K562 (cell line): Measurements from ENCODE around the gene APP. TPM values are rescaled to one million over a fixed set of nuclear protein-coding genes. Genes with fewer than 3 reads are reported as not detected.

Source experiments
- ATAC-seq: fragments of 200-7000 bp; cut with Tn5 transposase; 3 replicates; pipeline ENCODE4 v1.9.1; 2020; ENCODE audit warnings: moderate library complexity
- BruUV-seq: library from RNA; stranded (reverse); fragments of 400-500 nt; replicated peaks from 2 replicates; lab custom pipeline; 2021; lab: Mats Ljungman, UMichigan
- CTCF ChIA-PET: fragments of 300-600 bp; formaldehyde crosslinking; extraction: SDS; loops from one replicate; lab custom pipeline; 2021; ENCODE audit warnings: low intra/inter-chr PET ratio; lab: Yijun Ruan, JAX
- POLR2A ChIA-PET: fragments of 300-600, 350-650 bp; sonication (Branson Sonifier 250); formaldehyde crosslinking; extraction: SDS; loops from one replicate; lab custom pipeline; 2021; ENCODE audit warnings: antibody characterized with exemption, inconsistent platforms; lab: Yijun Ruan, JAX
- DNase-seq, 4 experiments: peaks; one replicate each; pipeline versions ENCODE4 v3.0.0 to v3.0.0-alpha.2; 2011 to 2018; ENCODE audit warnings: low spot score in 3 of 4, mixed read lengths in 3 of 4; ENCODE audit errors: extremely low read depth in 1 of 4
- FAIRE-seq: peaks from 2 replicates; lab custom pipeline; 2011; peaks lifted over from hg19 to GRCh38; lab: Jason Lieb, UNC
- H2AFZ ChIP-seq: 2 replicates; pipeline ENCODE4 v1.6.0; 2011; ENCODE audit warnings: low read depth, low read length, control low read depth, inconsistent platforms
- H3K27ac ChIP-seq: fragments of 200-600 bp; 3 replicates; pipeline ENCODE4 v1.8.0; 2011; ENCODE audit warnings: low read depth, mild to moderate bottlenecking, control low read depth, inconsistent platforms, low read length, moderate library complexity, mixed read lengths; ENCODE audit errors: extremely low read depth
- H3K27me3 ChIP-seq, 2 experiments: fragments of 300-600 bp in 1 of 2; 2 replicates in 1 of 2; 3 replicates in 1 of 2; pipeline versions ENCODE4 v1.6.0 to v1.8.0; 2011; ENCODE audit warnings: inconsistent platforms in 2 of 2, low read length in 2 of 2, mild to moderate bottlenecking in 1 of 2, mixed read lengths in 1 of 2, moderate library complexity in 1 of 2; ENCODE audit not compliant: control insufficient read depth in 2 of 2, insufficient read depth in 2 of 2
- H3K36me3 ChIP-seq: fragments of 300-600 bp; 3 replicates; pipeline ENCODE4 v1.8.0; 2011; ENCODE audit warnings: mild to moderate bottlenecking, low read length, inconsistent platforms; ENCODE audit not compliant: control insufficient read depth, insufficient read depth
- H3K4me1 ChIP-seq, 2 experiments: fragments of 200-600 bp in 1 of 2; replicated peaks in 1 of 2; 2 replicates in 1 of 2; 3 replicates in 1 of 2; pipeline versions ENCODE4 v1.5.1 to v1.8.0; 2011; ENCODE audit warnings: inconsistent platforms in 2 of 2, low read length in 2 of 2, mild to moderate bottlenecking in 1 of 2, mixed read lengths in 1 of 2, moderate library complexity in 1 of 2; ENCODE audit not compliant: control insufficient read depth in 2 of 2, insufficient read depth in 2 of 2
- H3K4me2 ChIP-seq: 2 replicates; pipeline ENCODE4 v1.6.1; 2011; ENCODE audit warnings: low read length, control low read depth, inconsistent platforms, mixed read lengths; ENCODE audit not compliant: insufficient read depth
- H3K4me3 ChIP-seq: fragments of 200-600 bp; sonication (generic), shearing (Covaris generic); 2 replicates; pipeline ENCODE4 v1.5.1; 2016; ENCODE audit warnings: control low read depth, inconsistent platforms
- H3K79me2 ChIP-seq: fragments of 200-600 bp; 3 replicates; pipeline ENCODE4 v1.8.0; 2011; ENCODE audit warnings: low read length, inconsistent platforms; ENCODE audit not compliant: control insufficient read depth, insufficient read depth
- H3K9ac ChIP-seq, 2 experiments: 2 replicates each; pipeline versions ENCODE4 v1.6.0 to v1.6.1; 2011; ENCODE audit warnings: low read depth in 2 of 2, low read length in 2 of 2, control low read depth in 1 of 2, inconsistent platforms in 1 of 2, mild to moderate bottlenecking in 1 of 2, mixed read lengths in 1 of 2; ENCODE audit not compliant: insufficient read depth in 1 of 2
- H3K9me1 ChIP-seq: one replicate; pipeline ENCODE4 v1.6.0; 2011; ENCODE audit warnings: inconsistent platforms, mild to moderate bottlenecking, low read length, moderate library complexity; ENCODE audit not compliant: control insufficient read depth, insufficient read depth
- H3K9me3 ChIP-seq: replicated peaks from 2 replicates; pipeline ENCODE4 v1.5.1; 2011; ENCODE audit warnings: low read depth, low read length, inconsistent platforms; ENCODE audit not compliant: control insufficient read depth, insufficient read depth
- H4K20me1 ChIP-seq: replicated peaks from 2 replicates; pipeline ENCODE4 v1.6.1; 2011; ENCODE audit warnings: low read length, inconsistent platforms, mixed read lengths; ENCODE audit not compliant: control insufficient read depth, insufficient read depth
- ARID2 ChIP-seq: fragments of 450-650 bp; IDR thresholded peaks from 2 replicates; pipeline ENCODE4 v1.6.1; 2017; ENCODE audit warnings: antibody characterized with exemption, mild to moderate bottlenecking
- ATF1 ChIP-seq, 2 experiments: fragments of 450-650 bp in 1 of 2; IDR thresholded peaks; 2 replicates each; pipeline ENCODE4 v1.6.1; 2016; ENCODE audit warnings: missing compliant biosample characterization in 1 of 2, missing genetic modification characterization in 1 of 2
- CBX1 ChIP-seq: sonication (generic); IDR thresholded peaks from 2 replicates; pipeline ENCODE4 v1.6.1; 2016; ENCODE audit warnings: antibody characterized with exemption, low read depth, mild to moderate bottlenecking
- CREM ChIP-seq: IDR thresholded peaks from 2 replicates; pipeline ENCODE4 v1.6.1; 2014; ENCODE audit warnings: antibody characterized with exemption, low read depth
- CTCF ChIP-seq, 3 experiments: IDR thresholded peaks in 2 of 3; conservative IDR thresholded peaks in 1 of 3; 2 replicates each; pipeline ENCODE4 v1.5.1; 2011 to 2012; ENCODE audit warnings: low read length in 3 of 3, mild to moderate bottlenecking in 3 of 3, control low read depth in 2 of 3, improper control_type of control experiment in 1 of 3, inconsistent platforms in 1 of 3, low read depth in 1 of 3, mixed read lengths in 1 of 3, moderate library complexity in 1 of 3; ENCODE audit not compliant: insufficient read depth in 2 of 3
- DEAF1 ChIP-seq: fragments of 450-650 bp; formaldehyde crosslinking; IDR thresholded peaks from 2 replicates; pipeline ENCODE4 v1.4.0; 2020; ENCODE audit warnings: mild to moderate bottlenecking, moderate library complexity
- HDAC2 ChIP-seq: fragments of 450-650 bp; IDR thresholded peaks from 2 replicates; pipeline ENCODE4 v1.6.1; 2016; ENCODE audit warnings: mild to moderate bottlenecking
- NRF1 ChIP-seq, 2 experiments: fragments of 450-650 bp; IDR thresholded peaks in 1 of 2; conservative IDR thresholded peaks in 1 of 2; 2 replicates each; pipeline ENCODE4 v1.6.1; 2014; ENCODE audit warnings: mild to moderate bottlenecking in 2 of 2
- PRDM10 ChIP-seq: fragments of 450-650 bp; IDR thresholded peaks from 2 replicates; pipeline ENCODE4 v1.6.1; 2018; ENCODE audit not compliant: partially characterized antibody
- RAD21 ChIP-seq, 2 experiments: fragments of 250-450 bp in 1 of 2; fragments of 450-650 bp in 1 of 2; sonication (Bioruptor Pico) in 1 of 2; formaldehyde crosslinking in 1 of 2; IDR thresholded peaks in 1 of 2; conservative IDR thresholded peaks in 1 of 2; 2 replicates each; pipeline versions ENCODE4 v1.4.0 to v1.8.0; 2020 to 2022; ENCODE audit warnings: mild to moderate bottlenecking in 2 of 2, moderate library complexity in 1 of 2
- RFX5 ChIP-seq: IDR thresholded peaks from 2 replicates; pipeline ENCODE4 v1.6.1; 2011; ENCODE audit warnings: low read depth, mild to moderate bottlenecking, improper control_type of control experiment, low read length
- SAFB ChIP-seq: fragments of 200-400 bp; formaldehyde crosslinking; IDR thresholded peaks from 2 replicates; pipeline ENCODE4 v1.6.1; 2017; ENCODE audit warnings: low read depth, low read length, borderline replicate concordance
- SMC3 ChIP-seq: conservative IDR thresholded peaks from 2 replicates; pipeline ENCODE4 v1.6.1; 2011; ENCODE audit warnings: low read depth, low read length, improper control_type of control experiment; ENCODE audit not compliant: insufficient read depth
- WGBS: fragments of 100-300 bp; shearing (Covaris generic); methylation state at CpG from one replicate; pipeline ENCODE4 v1.1.6; 2016; ENCODE audit warnings: low coverage, mixed read lengths; ENCODE audit not compliant: insufficient coverage; ENCODE audit errors: missing lambda C conversion rate; 5-methylcytosine and 5-hydroxymethylcytosine counted together
- in situ Hi-C: fragments of 300-500 bp; cut with MboI; formaldehyde crosslinking; loops from 4 replicates; pipeline ENCODE4 v1.15.0; 2018; ENCODE audit warnings: inconsistent platforms, mixed read lengths
- intact Hi-C: fragments of 100-400 bp; cut with micrococcal nuclease; formaldehyde crosslinking; loops from 2 replicates; pipeline ENCODE4 v1.14.2; 2022
- polyA plus RNA-seq, 8 experiments: library from polyadenylated mRNA; depleted of rRNA in 4 of 8; stranded (reverse) in 5 of 8; unstranded in 3 of 8; fragments of >200 nt; fragmentation: Nextera tagmentation in 2 of 8; fragmentation: Illumina TruSeq in 1 of 8; extraction: Ambion mirVana in 2 of 8; extraction: Trizol in 1 of 8; gene quantifications; 2 replicates each; pipeline versions ENCODE4 v1.2.1 to v1.2.3, GENCODE V29; 2011 to 2014; ENCODE audit warnings: inconsistent platforms in 1 of 8, missing spikeins in 1 of 8
- total RNA-seq, 7 experiments: library from RNA; depleted of rRNA in 6 of 7; stranded (reverse); fragments of >200 nt in 6 of 7; fragmentation: Illumina TruSeq in 2 of 7; extraction: Trizol in 2 of 7; gene quantifications; 2 replicates each; pipeline versions ENCODE4 v1.2.1 to v1.2.3, GENCODE V29; 2011 to 2021; ENCODE audit warnings: low replicate concordance in 1 of 7

The APP gene
- total and polyA plus RNA-seq, 9 of the 15 experiments (the other 6 are each of a cell fraction or from before 2014, with no cell fraction given) = 0.01 to 1.5 (median 0.16) TPM; not detected in 5

GRCh38 chr21:25881524-25882376 is 288.8 kb downstream of the APP start:
- Histone ChIP-seq H3K4me1 (no peaks in the 10 kb centered on the region), H3K27ac (no peak overlapping the region), H4K20me1 (no peaks in the 10 kb centered on the region), H3K36me3 (no peaks in the 10 kb centered on the region), H3K9ac (no peak overlapping the region), H3K27me3 (no peaks in the 10 kb centered on the region), H3K79me2 (no peaks in the 10 kb centered on the region), H2AFZ (no peak overlapping the region), H3K9me1 (no peaks in the 10 kb centered on the region), H3K9me3 (no peaks in the 10 kb centered on the region), H3K4me2 (no peak overlapping the region), H3K4me3 (no peak overlapping the region)
- ChIA-PET POLR2A (no interaction called here), CTCF (interaction anchor here (0.6 to 1.0 kb wide), 2 partner anchors 152 to 835 kb away, joined by 4 to 5 read pairs; no protein-coding TSS in a partner anchor)
- in situ Hi-C loops (loop anchor here (25.0 kb wide), 1 partner anchor 831 kb away; no protein-coding TSS in a partner anchor), intact Hi-C loops (loop anchor here (5.0 kb wide), 2 partner anchors 631 to 836 kb away; no protein-coding TSS in a partner anchor)
- peak; percentile 97 for ATAC-seq
- FAIRE-seq = peak; percentile 95
- 16% methylated on average over 17 of the region's 17 CpGs for WGBS
- BruUV-seq = no TSS peak
- DNase-seq = peak; percentile 63 to 75 (median 75)
- TF ChIP-seq SMC3 (peak; percentile 90), DEAF1 (peak; percentile 69), CTCF (IDR thresholded peaks at IDR 0.05 in 2 of 3, conservative IDR thresholded peaks at IDR 0.05 in 1 of 3; ENCODE audit: insufficient read depth in 2 of 3, low read depth in 1 of 3, low read length in 3 of 3) (peak; percentile 87 to 93 (median 91)), PRDM10 (peak; percentile 29), RAD21 (CRISPR knock-in tag; conservative IDR thresholded peaks at IDR 0.05 in 1 of 2, IDR thresholded peaks at IDR 0.05 in 1 of 2) (peak; percentile 84 to 87), ATF1 (CRISPR knock-in tag; IDR thresholded peaks at IDR 0.05) (no peak), ATF1 (tag; IDR thresholded peaks at IDR 0.05) (0 out of 2 replicates have a peak, but pooled peaks have one; percentile 24), RFX5 (no peak), ARID2 (no peak), CREM (no peak), HDAC2 (no peak), CBX1 (0 out of 2 replicates have a peak, but pooled peaks have one; percentile 49), NRF1 (conservative IDR thresholded peaks at IDR 0.05 in 1 of 2, IDR thresholded peaks at IDR 0.05 in 1 of 2) (no peak), SAFB (no peak)
